Calu3 (cell line): ENCODE measurements around the gene CHD1. TPM values are rescaled to one million over a fixed set of nuclear protein-coding genes. Genes with fewer than 3 reads are reported as not detected.

ENCODE experiments used
- BruUV-seq: library from RNA; stranded (reverse); fragments of 400-500 nt; replicated peaks from 2 replicates; lab custom pipeline; 2021; lab: Mats Ljungman, UMichigan
- CTCF ChIA-PET: fragments of 300-600 bp; sonication (Branson Sonifier 250); formaldehyde crosslinking; loops from one replicate; lab custom pipeline; 2022; ENCODE audit warnings: antibody characterized with exemption; lab: Charles Lee
- DNase-seq: peaks from one replicate; pipeline ENCODE4 v3.0.0; 2022
- H3K27ac Mint-ChIP-seq: one replicate; pipeline ENCODE4 v1.8.0; 2022; ENCODE audit warnings: mixed read lengths; ENCODE audit not compliant: unreplicated experiment
- H3K27me3 Mint-ChIP-seq: one replicate; pipeline ENCODE4 v1.8.0; 2022; ENCODE audit warnings: mixed read lengths; ENCODE audit not compliant: unreplicated experiment
- H3K36me3 Mint-ChIP-seq: one replicate; pipeline ENCODE4 v1.8.0; 2022; ENCODE audit warnings: mild to moderate bottlenecking, moderate library complexity, mixed read lengths; ENCODE audit not compliant: insufficient read depth, unreplicated experiment
- H3K4me1 Mint-ChIP-seq: one replicate; pipeline ENCODE4 v1.8.0; 2022; ENCODE audit warnings: mild to moderate bottlenecking, low read depth, mixed read lengths; ENCODE audit not compliant: unreplicated experiment
- H3K4me3 Mint-ChIP-seq: one replicate; pipeline ENCODE4 v1.8.0; 2022; ENCODE audit warnings: mild to moderate bottlenecking, low read depth, moderate library complexity, mixed read lengths; ENCODE audit not compliant: unreplicated experiment
- H3K9me3 Mint-ChIP-seq: one replicate; pipeline ENCODE4 v1.8.0; 2022; ENCODE audit warnings: low read depth, mixed read lengths; ENCODE audit not compliant: unreplicated experiment
- CTCF ChIP-seq: fragments of 200-600 bp; IDR thresholded peaks from one replicate; pipeline ENCODE4 v1.8.0; 2022; ENCODE audit warnings: antibody characterized with exemption; ENCODE audit not compliant: unreplicated experiment
- intact Hi-C: fragments of 100-400 bp; cut with micrococcal nuclease; formaldehyde crosslinking; loops from one replicate; pipeline ENCODE4 v1.10.0; 2022; ENCODE audit not compliant: unreplicated experiment
- total RNA-seq: library from RNA; stranded (reverse); gene quantifications from 2 replicates; pipeline ENCODE4 v1.2.3, GENCODE V29; 2022

The CHD1 gene
- total RNA-seq, 1 experiment from 2014 or later = 79.7 TPM

GRCh38 chr5:98975223-98975622 is 46.4 kb upstream of the CHD1 start:
- intact Hi-C loops = no loop called here
- Mint-ChIP-seq H3K4me3 (no peak overlapping the region), H3K27me3 (no peaks in the 10 kb centered on the region), H3K27ac (no peak overlapping the region), H3K36me3 (no peaks in the 10 kb centered on the region), H3K4me1 (peaks cover 40% of the 10 kb centered on the region), H3K9me3 (no peaks in the 10 kb centered on the region)
- CTCF ChIA-PET = interaction anchor here (0.7 kb wide), 2 partner anchors 35 to 1986 kb away, joined by 3 to 4 read pairs; no protein-coding TSS in a partner anchor
- peak; percentile 14 for DNase-seq
- no TSS peak for BruUV-seq
- TF ChIP-seq CTCF = no peak

GRCh38 chr5:98969400-98969799 is 40.6 kb upstream of the CHD1 start:
- Mint-ChIP-seq H3K4me3 (no peak overlapping the region), H3K27ac (no peak overlapping the region), H3K9me3 (no peaks in the 10 kb centered on the region), H3K36me3 (no peaks in the 10 kb centered on the region), H3K4me1 (peaks cover 5% of the 10 kb centered on the region), H3K27me3 (no peaks in the 10 kb centered on the region)
- no TSS peak for BruUV-seq
- intact Hi-C loops = loop anchor here (1.0 kb wide), 1 partner anchor 63 kb away; no protein-coding TSS in a partner anchor
- no peak for DNase-seq
- CTCF ChIA-PET = no interaction called here
- TF ChIP-seq CTCF = no peak

GRCh38 chr5:98968056-98968564 is 39.3 kb upstream of the CHD1 start:
- H3K4me1 Mint-ChIP-seq = peaks cover under 1% of the 10 kb centered on the region
- H3K9me3 Mint-ChIP-seq = no peaks in the 10 kb centered on the region
- DNase-seq = no peak
- no peak overlapping the region for H3K4me3 Mint-ChIP-seq
- H3K27me3 Mint-ChIP-seq = no peaks in the 10 kb centered on the region
- CTCF ChIA-PET = no interaction called here
- no peak for TF ChIP-seq CTCF
- BruUV-seq = no TSS peak
- no peak overlapping the region for H3K27ac Mint-ChIP-seq
- H3K36me3 Mint-ChIP-seq = no peaks in the 10 kb centered on the region
- intact Hi-C loops = no loop called here

GRCh38 chr5:98965226-98965625 is 36.4 kb upstream of the CHD1 start:
- CTCF ChIA-PET = no interaction called here
- no TSS peak for BruUV-seq
- DNase-seq = no peak
- Mint-ChIP-seq H3K27me3 (no peaks in the 10 kb centered on the region), H3K27ac (no peak overlapping the region), H3K4me1 (no peaks in the 10 kb centered on the region), H3K4me3 (no peak overlapping the region), H3K9me3 (no peaks in the 10 kb centered on the region), H3K36me3 (no peaks in the 10 kb centered on the region)
- intact Hi-C loops = no loop called here
- TF ChIP-seq CTCF = no peak
